Chondrocyte (in vitro differentiated cells): ENCODE results near the gene AFG3L2. TPM values are rescaled to one million over a fixed set of nuclear protein-coding genes. Genes with fewer than 3 reads are reported as not detected.

Experiments used
- DNase-seq: peaks from one replicate; pipeline ENCODE4 v3.0.0; 2021; ENCODE audit warnings: mixed read lengths, low spot score
- H3K27ac Mint-ChIP-seq: one replicate; pipeline ENCODE4 v1.8.0; 2021; ENCODE audit warnings: mild to moderate bottlenecking, moderate library complexity, mixed read lengths; ENCODE audit not compliant: unreplicated experiment
- H3K27me3 Mint-ChIP-seq: 2 replicates; pipeline ENCODE4 v1.8.0; 2021; ENCODE audit warnings: low read depth, mixed read lengths
- H3K36me3 Mint-ChIP-seq: 2 replicates; pipeline ENCODE4 v1.8.0; 2021; ENCODE audit warnings: low read depth, mixed read lengths
- H3K4me1 Mint-ChIP-seq: 2 replicates; pipeline ENCODE4 v1.8.0; 2021; ENCODE audit warnings: low read depth, mild to moderate bottlenecking, mixed read lengths
- H3K4me3 Mint-ChIP-seq: one replicate; pipeline ENCODE4 v1.8.0; 2021; ENCODE audit warnings: mild to moderate bottlenecking, moderate library complexity, mixed read lengths; ENCODE audit not compliant: unreplicated experiment
- H3K9me3 Mint-ChIP-seq: 2 replicates; pipeline ENCODE4 v1.8.0; 2021; ENCODE audit warnings: low read depth, mixed read lengths
- CTCF ChIP-seq: fragments of 200-600 bp; sonication (generic); IDR thresholded peaks from 2 replicates; pipeline ENCODE4 v1.5.0; 2021; ENCODE audit warnings: antibody characterized with exemption, mild to moderate bottlenecking, moderate library complexity
- total RNA-seq: library from RNA; stranded (reverse); gene quantifications from 3 replicates; pipeline ENCODE4 v1.2.1, GENCODE V29; 2021

AFG3L2 gene
- total RNA-seq, 1 donor from 2014 or later: 38.5 TPM

- H3K4me1 Mint-ChIP-seq: peaks cover 20% of the 10 kb centered on the region
- no peak overlapping the region for H3K4me3 Mint-ChIP-seq
- H3K27ac Mint-ChIP-seq: no peak overlapping the region
- no peak for DNase-seq
- no peaks in the 10 kb centered on the region for H3K9me3 Mint-ChIP-seq
- no peaks in the 10 kb centered on the region for H3K27me3 Mint-ChIP-seq
- TF ChIP-seq CTCF: no peak
- H3K36me3 Mint-ChIP-seq: peaks cover 43% of the 10 kb centered on the region
Measured at GRCh38 chr18:12325726-12326245, 51.2 kb downstream of the AFG3L2 start.

GRCh38 chr18:12324991-12325725 is 51.9 kb downstream of the AFG3L2 start:
- TF ChIP-seq CTCF: no peak
- Mint-ChIP-seq H3K4me1 (peaks cover 22% of the 10 kb centered on the region), H3K9me3 (no peaks in the 10 kb centered on the region), H3K4me3 (no peak overlapping the region), H3K27me3 (no peaks in the 10 kb centered on the region), H3K27ac (no peak overlapping the region), H3K36me3 (peaks cover 46% of the 10 kb centered on the region)
- DNase-seq: no peak

- Mint-ChIP-seq H3K27ac (peak overlapping the region; percentile 65), H3K36me3 (peaks cover 37% of the 10 kb centered on the region), H3K9me3 (no peaks in the 10 kb centered on the region), H3K4me1 (peaks cover 34% of the 10 kb centered on the region), H3K27me3 (no peaks in the 10 kb centered on the region), H3K4me3 (no peak overlapping the region)
- no peak for TF ChIP-seq CTCF
- DNase-seq: no peak
Measured at GRCh38 chr18:12321333-12321732, 55.7 kb downstream of the AFG3L2 start.

- Mint-ChIP-seq H3K36me3 (peaks cover 31% of the 10 kb centered on the region), H3K4me3 (no peak overlapping the region), H3K4me1 (peaks cover 57% of the 10 kb centered on the region)
Measured at GRCh38 chr18:12318857-12319256, 58.2 kb downstream of the AFG3L2 start.

GRCh38 chr18:12318334-12318697 is 58.7 kb downstream of the AFG3L2 start:
- DNase-seq: no peak
- H3K27ac Mint-ChIP-seq: peak overlapping the region; percentile 74
- peaks cover 63% of the 10 kb centered on the region for H3K4me1 Mint-ChIP-seq
- H3K36me3 Mint-ChIP-seq: peaks cover 36% of the 10 kb centered on the region
- no peak overlapping the region for H3K4me3 Mint-ChIP-seq
- TF ChIP-seq CTCF: no peak
- H3K27me3 Mint-ChIP-seq: no peaks in the 10 kb centered on the region
- no peaks in the 10 kb centered on the region for H3K9me3 Mint-ChIP-seq

More at GRCh38 chr18:12318857-12319256, 58.2 kb downstream of the AFG3L2 start:
- Mint-ChIP-seq H3K27ac (peak overlapping the region; percentile 59), H3K9me3 (no peaks in the 10 kb centered on the region), H3K27me3 (no peaks in the 10 kb centered on the region)
- no peak for DNase-seq
- no peak for TF ChIP-seq CTCF
